ENCODE results near the gene ITGB7.

- TF ChIP-seq GATA2 (IDR thresholded peaks at IDR 0.05; ENCODE audit: low read depth, low read length) (no peak), GATA3 (IDR thresholded peaks at IDR 0.05; ENCODE audit: low read depth, low read length) (no peak)
Measured at GRCh38 chr12:53152390-53152789, 54.7 kb downstream of the ITGB7 start.

Measured in SH-SY5Y (cell line).